HG03457 (cell line): ENCODE measurements around the gene UBN1.

ENCODE experiments used
- ATAC-seq: cut with Tn5 transposase; IDR thresholded peaks from one replicate; pipeline ENCODE4 v1.9.1; 2021; ENCODE audit warnings: moderate number of reproducible peaks; ENCODE audit not compliant: unreplicated experiment

The UBN1 gene

GRCh38 chr16:4859900-4860255, 12.6 kb downstream of the UBN1 start:
- no peak for ATAC-seq

GRCh38 chr16:4860727-4861342, 13.6 kb downstream of the UBN1 start:
- no peak for ATAC-seq

GRCh38 chr16:4862639-4863038, 15.4 kb downstream of the UBN1 start:
- ATAC-seq: no peak

- ATAC-seq: no peak
Measured at GRCh38 chr16:4864728-4865127, 17.4 kb downstream of the UBN1 start.

GRCh38 chr16:4865231-4865860, 18.1 kb downstream of the UBN1 start:
- no peak for ATAC-seq

- ATAC-seq: no peak
Measured at GRCh38 chr16:4866586-4866985, 19.3 kb downstream of the UBN1 start.

GRCh38 chr16:4868026-4868425, 20.7 kb downstream of the UBN1 start:
- no peak for ATAC-seq

GRCh38 chr16:4868535-4868934, 21.3 kb downstream of the UBN1 start:
- ATAC-seq: no peak

- no peak for ATAC-seq
Measured at GRCh38 chr16:4869147-4869805, 22.0 kb downstream of the UBN1 start.

GRCh38 chr16:4870138-4870671, 22.9 kb downstream of the UBN1 start:
- ATAC-seq: no peak

- no peak for ATAC-seq
Measured at GRCh38 chr16:4871071-4871470, 23.8 kb downstream of the UBN1 start.

GRCh38 chr16:4873091-4873490, 25.8 kb downstream of the UBN1 start:
- ATAC-seq: no peak

GRCh38 chr16:4874666-4875065, 27.4 kb downstream of the UBN1 start:
- no peak for ATAC-seq

GRCh38 chr16:4876646-4877379, 29.5 kb downstream of the UBN1 start:
- ATAC-seq: no peak

- ATAC-seq: no peak
Measured at GRCh38 chr16:4877380-4877685, 30.1 kb downstream of the UBN1 start.

GRCh38 chr16:4879049-4879448, 31.8 kb downstream of the UBN1 start:
- ATAC-seq: no peak

- no peak for ATAC-seq
Measured at GRCh38 chr16:4880006-4880580, 32.8 kb downstream of the UBN1 start.

GRCh38 chr16:4882000-4882632, 34.8 kb downstream of the UBN1 start:
- ATAC-seq: no peak

- ATAC-seq: no peak
Measured at GRCh38 chr16:4882633-4883285, 35.5 kb downstream of the UBN1 start.

GRCh38 chr16:4883501-4883900, 36.2 kb downstream of the UBN1 start:
- ATAC-seq: no peak
